ENCODE measurements around the gene GREB1L. TPM values are rescaled to one million over a fixed set of nuclear protein-coding genes. Genes with fewer than 3 reads are reported as not detected.

GREB1L gene
- total RNA-seq, 1 experiment from 2014 or later: 2.0 TPM

DNA sequence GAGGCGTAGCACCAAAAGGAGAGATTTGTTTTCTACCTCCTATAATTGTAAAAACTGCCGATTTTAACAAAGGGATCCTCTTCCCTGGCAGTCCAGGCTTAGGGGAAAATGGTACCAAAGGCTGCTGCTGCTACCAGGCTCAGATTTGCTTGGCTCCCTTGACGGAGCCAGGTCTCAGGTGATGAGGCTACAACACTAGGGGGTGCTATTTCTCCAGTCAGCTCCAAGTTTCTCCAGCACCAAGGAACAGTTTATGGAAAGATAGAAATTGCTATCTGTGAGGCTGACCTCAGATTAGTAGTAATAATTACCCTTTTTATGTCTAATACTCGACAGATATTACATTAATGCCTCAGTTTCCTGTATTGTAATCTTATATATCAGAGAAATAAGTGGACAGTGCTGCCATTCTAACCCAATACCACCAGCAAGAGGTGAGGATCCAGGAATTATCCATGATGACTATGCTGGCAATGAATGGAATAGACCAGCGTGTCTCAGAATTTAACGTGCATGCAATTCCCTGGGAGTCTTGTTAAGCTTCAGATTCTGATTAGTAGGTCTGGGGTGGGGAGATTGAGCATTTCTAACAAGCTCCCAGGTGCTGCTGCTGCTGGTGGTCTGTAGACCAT, 247.2 kb downstream of the GREB1L start:
- in situ Hi-C loops (cut with HindIII; ENCODE audit: low pct_unique_long_range_greater_than_20kb, low sequenced_read_pairs): no loop called here
- DNase-seq (ENCODE audit: low read depth): peak; percentile 3

DNA sequence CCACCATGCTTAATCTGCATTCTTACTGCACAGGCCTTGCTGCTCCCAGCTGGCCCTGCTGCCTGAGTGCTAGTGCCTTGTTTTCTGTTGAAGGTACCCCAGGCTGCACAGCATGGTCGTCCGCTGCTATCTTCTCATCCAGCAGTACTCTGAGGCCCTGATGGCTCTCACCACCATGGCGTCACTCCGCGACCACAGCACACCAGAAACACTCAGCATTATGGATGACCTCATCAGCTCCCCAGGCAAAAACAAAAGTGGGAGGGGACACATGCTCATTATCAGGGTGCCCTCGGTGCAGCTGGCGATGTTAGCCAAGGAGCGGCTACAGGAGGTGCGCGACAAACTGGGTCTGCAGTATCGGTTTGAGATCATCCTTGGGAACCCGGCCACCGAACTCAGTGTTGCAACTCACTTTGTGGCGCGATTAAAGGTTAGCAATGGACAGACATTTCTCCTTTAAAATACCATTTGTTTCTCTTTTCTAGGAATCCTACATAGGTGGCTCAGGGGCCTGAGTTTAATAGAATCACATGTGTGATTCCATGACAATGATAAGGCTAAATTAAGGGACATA, 248.0 kb downstream of the GREB1L start:
- no peak for DNase-seq (ENCODE audit: low read depth)

GRCh38 chr18:21490748-21491147, 248.7 kb downstream of the GREB1L start:
- no peak for DNase-seq (ENCODE audit: low read depth)
- in situ Hi-C loops (cut with HindIII; ENCODE audit: low pct_unique_long_range_greater_than_20kb, low sequenced_read_pairs): no loop called here

More for the DNA sequence above, 248.0 kb downstream of the GREB1L start:
- in situ Hi-C loops (cut with HindIII; ENCODE audit: low pct_unique_long_range_greater_than_20kb, low sequenced_read_pairs): no loop called here

GRCh38 chr18:21496277-21496835, 254.3 kb downstream of the GREB1L start:
- in situ Hi-C loops (cut with HindIII; ENCODE audit: low pct_unique_long_range_greater_than_20kb, low sequenced_read_pairs): no loop called here
- no peak for DNase-seq (ENCODE audit: low read depth)

DNA sequence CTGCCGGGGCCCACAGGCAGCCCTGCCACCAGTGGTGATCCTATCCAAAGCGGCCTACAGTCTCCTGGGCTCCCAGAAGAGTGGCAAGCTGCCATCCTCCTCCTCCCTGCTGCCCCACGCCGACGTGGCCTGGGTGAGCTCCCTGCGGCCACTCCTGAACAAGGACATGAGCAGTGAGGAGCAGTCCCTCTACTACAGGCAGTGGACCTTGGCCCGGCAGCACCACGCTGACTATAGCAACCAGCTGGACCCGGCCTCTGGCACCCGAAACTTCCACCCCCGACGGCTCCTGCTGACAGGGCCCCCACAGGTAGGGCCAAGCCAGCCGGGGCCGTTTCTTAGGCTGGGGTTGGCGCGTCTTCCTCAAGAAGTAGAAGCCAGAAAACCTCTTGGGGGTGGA, 258.0 kb downstream of the GREB1L start:
- in situ Hi-C loops (cut with HindIII; ENCODE audit: low pct_unique_long_range_greater_than_20kb, low sequenced_read_pairs): no loop called here

GRCh38 chr18:21502661-21503060, 260.6 kb downstream of the GREB1L start:
- in situ Hi-C loops (cut with HindIII; ENCODE audit: low pct_unique_long_range_greater_than_20kb, low sequenced_read_pairs): no loop called here
- DNase-seq (ENCODE audit: low read depth): no peak

More for the DNA sequence above, 258.0 kb downstream of the GREB1L start:
- DNase-seq (ENCODE audit: low read depth): no peak

- in situ Hi-C loops (cut with HindIII; ENCODE audit: low pct_unique_long_range_greater_than_20kb, low sequenced_read_pairs): no loop called here
Measured at GRCh38 chr18:21507913-21508701, 266.1 kb downstream of the GREB1L start.

DNA sequence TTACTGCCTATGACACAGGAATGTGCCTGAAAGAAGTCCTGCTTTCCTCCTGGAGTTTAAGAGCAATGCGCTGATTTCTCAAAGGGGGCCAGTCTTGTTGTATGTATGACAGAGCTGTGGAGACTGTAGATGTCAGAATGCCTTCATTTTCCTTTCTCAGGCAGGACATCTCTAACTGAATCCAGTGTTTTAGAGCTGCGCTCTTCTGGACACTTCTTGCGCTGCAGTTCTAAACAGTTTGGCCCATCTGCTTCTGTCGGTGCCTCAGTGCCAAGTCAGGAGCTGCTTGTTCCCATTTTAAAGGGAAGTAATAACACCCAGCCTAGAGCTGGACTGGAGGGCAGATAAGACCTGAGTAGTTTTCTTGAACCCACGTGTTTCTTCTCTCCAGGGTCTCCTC, 267.0 kb downstream of the GREB1L start:
- in situ Hi-C loops (cut with HindIII; ENCODE audit: low pct_unique_long_range_greater_than_20kb, low sequenced_read_pairs): no loop called here
- DNase-seq (ENCODE audit: low read depth): no peak

More at GRCh38 chr18:21507913-21508701, 266.1 kb downstream of the GREB1L start:
- no peak for DNase-seq (ENCODE audit: low read depth)

- in situ Hi-C loops (cut with HindIII; ENCODE audit: low pct_unique_long_range_greater_than_20kb, low sequenced_read_pairs): no loop called here
- no peak for DNase-seq (ENCODE audit: low read depth)
Measured at GRCh38 chr18:21513292-21513691, 271.3 kb downstream of the GREB1L start.

GRCh38 chr18:21513741-21514140, 271.7 kb downstream of the GREB1L start:
- DNase-seq (ENCODE audit: low read depth): no peak
- in situ Hi-C loops (cut with HindIII; ENCODE audit: low pct_unique_long_range_greater_than_20kb, low sequenced_read_pairs): no loop called here

GRCh38 chr18:21522530-21522929, 280.5 kb downstream of the GREB1L start:
- DNase-seq (ENCODE audit: low read depth): no peak
- in situ Hi-C loops (cut with HindIII; ENCODE audit: low pct_unique_long_range_greater_than_20kb, low sequenced_read_pairs): no loop called here

DNA sequence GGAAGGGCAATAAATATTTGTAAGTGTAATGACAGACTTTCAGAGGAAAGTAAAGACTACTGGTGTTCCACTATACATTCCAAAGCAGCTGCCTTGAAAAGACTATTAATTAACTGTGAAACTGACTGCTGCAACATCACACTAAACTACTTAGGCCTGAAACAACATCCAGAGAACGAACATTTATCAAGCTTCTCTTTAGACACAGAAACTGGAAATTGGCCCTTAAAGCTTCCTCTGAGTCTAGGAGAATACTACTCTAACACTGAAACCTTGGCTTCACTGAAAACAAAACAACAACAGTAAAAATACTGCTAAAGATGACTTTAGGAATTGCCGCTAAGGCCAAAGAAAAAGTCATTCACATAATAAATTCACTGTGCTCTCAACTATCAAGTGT, 283.9 kb downstream of the GREB1L start:
- in situ Hi-C loops (cut with HindIII; ENCODE audit: low pct_unique_long_range_greater_than_20kb, low sequenced_read_pairs): no loop called here
- DNase-seq (ENCODE audit: low read depth): no peak

GRCh38 chr18:21526463-21526862, 284.4 kb downstream of the GREB1L start:
- in situ Hi-C loops (cut with HindIII; ENCODE audit: low pct_unique_long_range_greater_than_20kb, low sequenced_read_pairs): no loop called here
- no peak for DNase-seq (ENCODE audit: low read depth)

DNA sequence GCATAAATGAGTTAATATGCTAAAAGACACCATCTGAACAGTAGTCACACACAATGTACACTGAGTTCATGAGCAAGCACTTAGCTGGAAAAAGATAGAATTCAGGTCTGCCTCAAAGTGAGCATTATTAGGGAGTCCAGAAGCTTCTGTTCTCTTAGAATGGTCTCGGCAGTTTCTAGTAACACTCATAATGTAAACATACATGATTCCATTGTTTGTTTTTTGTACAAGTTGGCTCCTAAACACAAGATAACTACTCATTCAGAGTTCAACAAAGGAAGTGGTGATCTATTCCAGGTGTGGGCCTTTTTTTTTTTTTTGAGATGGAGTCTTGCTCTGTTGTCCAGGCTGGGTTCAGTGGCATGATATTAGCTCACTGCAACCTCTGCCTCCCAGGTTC, 292.3 kb downstream of the GREB1L start:
- in situ Hi-C loops (cut with HindIII; ENCODE audit: low pct_unique_long_range_greater_than_20kb, low sequenced_read_pairs): no loop called here
- no peak for DNase-seq (ENCODE audit: low read depth)

- no peak for DNase-seq (ENCODE audit: low read depth)
- in situ Hi-C loops (cut with HindIII; ENCODE audit: low pct_unique_long_range_greater_than_20kb, low sequenced_read_pairs): no loop called here
Measured at GRCh38 chr18:21538230-21538629, 296.2 kb downstream of the GREB1L start.

DNA sequence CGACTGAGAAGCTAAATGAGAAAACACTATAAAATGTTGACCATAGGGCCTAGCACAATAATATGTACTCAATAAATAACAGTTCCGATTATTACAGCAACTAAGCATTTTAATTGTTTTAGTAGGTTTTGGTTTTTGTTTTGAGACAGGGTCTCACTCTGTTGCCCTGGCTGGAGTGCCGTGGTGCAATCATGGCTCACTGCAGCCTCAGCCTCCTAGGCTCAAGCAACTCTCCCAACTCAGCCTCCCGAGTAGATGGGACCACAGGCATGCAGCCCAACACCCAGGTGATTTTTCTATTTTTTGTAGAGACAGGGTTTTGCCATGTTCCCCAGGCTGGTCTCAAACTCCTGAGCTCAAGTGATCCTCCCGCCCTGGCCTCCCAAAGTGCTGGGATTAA, 304.4 kb downstream of the GREB1L start:
- DNase-seq (ENCODE audit: low read depth): no peak
- in situ Hi-C loops (cut with HindIII; ENCODE audit: low pct_unique_long_range_greater_than_20kb, low sequenced_read_pairs): no loop called here

DNA sequence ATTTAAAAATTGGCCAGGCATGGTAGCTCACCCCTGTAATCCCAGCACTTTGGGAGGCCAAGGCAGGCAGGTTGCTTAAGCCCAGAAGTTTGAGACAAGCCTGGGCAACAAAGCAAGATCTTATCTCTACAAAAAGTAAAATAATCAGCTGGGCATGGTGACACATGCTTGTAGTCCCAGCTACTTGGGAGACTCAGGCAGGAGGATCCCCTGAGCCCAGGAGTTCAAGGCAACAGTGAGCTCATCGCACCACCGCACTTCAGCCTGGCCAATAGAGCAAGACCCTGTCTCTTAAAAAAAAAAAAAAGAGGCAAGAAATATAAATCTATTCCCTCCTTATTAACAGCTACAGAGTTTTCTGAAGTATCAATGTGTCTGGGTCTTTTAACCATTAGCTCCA, 306.6 kb downstream of the GREB1L start:
- in situ Hi-C loops (cut with HindIII; ENCODE audit: low pct_unique_long_range_greater_than_20kb, low sequenced_read_pairs): no loop called here
- peak; percentile 2 for DNase-seq (ENCODE audit: low read depth)

GRCh38 chr18:21550510-21550970, 308.5 kb downstream of the GREB1L start:
- in situ Hi-C loops (cut with HindIII; ENCODE audit: low pct_unique_long_range_greater_than_20kb, low sequenced_read_pairs): no loop called here
- no peak for DNase-seq (ENCODE audit: low read depth)

DNA sequence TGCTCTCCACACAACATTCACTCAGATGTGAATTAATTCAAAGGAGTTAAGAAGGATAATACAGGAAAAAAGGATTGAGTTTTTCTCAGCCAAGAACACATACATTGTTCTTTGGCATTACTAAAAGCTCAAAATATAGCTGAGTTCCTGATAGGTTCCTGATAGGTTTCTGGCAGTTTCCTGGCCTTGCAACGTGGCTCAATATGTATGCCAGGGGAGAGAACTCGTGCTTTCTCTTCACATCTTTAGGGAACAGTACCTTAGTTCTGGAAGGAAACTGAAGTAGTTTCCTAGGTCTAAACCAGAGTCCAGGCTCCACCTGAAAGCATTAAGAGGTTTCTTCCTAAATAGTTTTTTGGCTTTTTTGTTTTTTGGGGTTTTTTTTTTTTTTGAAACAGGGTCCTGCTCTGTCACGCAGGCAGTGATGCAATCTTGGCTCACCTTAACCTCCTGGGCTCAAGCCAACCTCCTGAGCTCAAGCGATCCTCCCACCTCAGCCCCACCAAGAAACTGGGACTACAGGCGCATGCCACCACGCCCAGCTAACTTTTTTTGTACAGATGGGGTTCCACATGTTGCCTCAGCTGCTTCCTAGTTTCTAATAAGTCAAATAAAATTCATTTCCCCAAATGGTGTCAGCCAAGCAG, 315.7 kb downstream of the GREB1L start:
- in situ Hi-C loops (cut with HindIII; ENCODE audit: low pct_unique_long_range_greater_than_20kb, low sequenced_read_pairs): no loop called here

More for the DNA sequence above, 315.7 kb downstream of the GREB1L start:
- no peak for DNase-seq (ENCODE audit: low read depth)
